Measurements from ENCODE around the gene SPHK1.

DNA sequence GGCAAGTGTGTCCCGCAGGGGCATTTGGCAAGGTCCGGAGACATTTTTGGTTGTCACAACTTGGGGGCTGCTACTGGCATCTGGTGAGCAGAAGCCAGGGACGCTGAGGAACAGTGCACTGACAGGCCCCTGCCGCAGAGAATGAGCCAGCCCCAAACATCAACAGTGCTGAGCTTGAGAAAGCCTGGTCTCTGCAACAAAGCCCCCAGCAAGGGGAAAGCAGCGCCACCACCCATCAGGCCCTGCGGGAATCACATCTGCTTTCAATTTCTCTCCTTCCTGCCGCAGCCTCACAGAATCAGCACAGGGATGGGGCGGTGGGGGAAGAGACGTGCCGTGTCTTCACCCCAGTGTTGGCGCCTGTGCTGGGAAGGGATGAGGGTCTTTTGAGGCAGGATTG lies 15.9 kb upstream of the SPHK1 start:
- TF ChIP-seq, protein P1, sequence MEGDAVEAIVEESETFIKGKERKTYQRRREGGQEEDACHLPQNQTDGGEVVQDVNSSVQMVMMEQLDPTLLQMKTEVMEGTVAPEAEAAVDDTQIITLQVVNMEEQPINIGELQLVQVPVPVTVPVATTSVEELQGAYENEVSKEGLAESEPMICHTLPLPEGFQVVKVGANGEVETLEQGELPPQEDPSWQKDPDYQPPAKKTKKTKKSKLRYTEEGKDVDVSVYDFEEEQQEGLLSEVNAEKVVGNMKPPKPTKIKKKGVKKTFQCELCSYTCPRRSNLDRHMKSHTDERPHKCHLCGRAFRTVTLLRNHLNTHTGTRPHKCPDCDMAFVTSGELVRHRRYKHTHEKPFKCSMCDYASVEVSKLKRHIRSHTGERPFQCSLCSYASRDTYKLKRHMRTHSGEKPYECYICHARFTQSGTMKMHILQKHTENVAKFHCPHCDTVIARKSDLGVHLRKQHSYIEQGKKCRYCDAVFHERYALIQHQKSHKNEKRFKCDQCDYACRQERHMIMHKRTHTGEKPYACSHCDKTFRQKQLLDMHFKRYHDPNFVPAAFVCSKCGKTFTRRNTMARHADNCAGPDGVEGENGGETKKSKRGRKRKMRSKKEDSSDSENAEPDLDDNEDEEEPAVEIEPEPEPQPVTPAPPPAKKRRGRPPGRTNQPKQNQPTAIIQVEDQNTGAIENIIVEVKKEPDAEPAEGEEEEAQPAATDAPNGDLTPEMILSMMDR (IDR thresholded peaks at IDR 0.05; ENCODE audit: low read depth, low read length): no peak
- no peak for TF ChIP-seq EZH2phosphoT487 (IDR thresholded peaks at IDR 0.05; ENCODE audit: low read depth)

All from OCI-LY3 (cell line).